DND-41 (cell line): Measurements from ENCODE around the gene LMF1.

Experiments
- CTCF ChIP-seq: IDR thresholded peaks from 2 replicates; pipeline ENCODE4 v1.5.1; 2012; ENCODE audit warnings: borderline replicate concordance, low read length, moderate library complexity, mild to moderate bottlenecking; ENCODE audit not compliant: poor library complexity, severe bottlenecking; ENCODE audit errors: extremely low read depth
- EZH2 ChIP-seq: IDR thresholded peaks from 3 replicates; pipeline ENCODE4 v1.6.1; 2012; ENCODE audit warnings: borderline replicate concordance, low read depth, mild to moderate bottlenecking, moderate library complexity, low read length, inconsistent platforms; ENCODE audit not compliant: severe bottlenecking

- TF ChIP-seq CTCF (no peak), EZH2 (no peak)
These were observed 115.9 kb downstream of the LMF1 start for GRCh38 chr16:854808-855410.
